Natural killer cell (primary cell): Measurements from ENCODE around the gene COL1A2. TPM values are rescaled to one million over a fixed set of nuclear protein-coding genes. Genes with fewer than 3 reads are reported as not detected.

Source experiments
- ATAC-seq, 3 donors: fragments of 150-1000 bp in 2 of 3; fragments of 200-7000 bp in 1 of 3; cut with Tn5 transposase; 1 replicate in 1 of 3; 2 replicates in 2 of 3; pipeline ENCODE4 v1.10.0; 2021; ENCODE audit warnings: mild to moderate bottlenecking in 2 of 3, moderate library complexity in 2 of 3
- DNase-seq, 2 donors: peaks; one replicate each; pipeline versions ENCODE4 v3.0.0 to v3.0.0-alpha.2; 2013 to 2021; ENCODE audit warnings: mixed read lengths in 1 of 2
- H3K27ac ChIP-seq: one replicate; pipeline ENCODE4 v1.5.1; 2013; ENCODE audit warnings: mild to moderate bottlenecking, low read length
- H3K27me3 ChIP-seq: one replicate; pipeline ENCODE4 v1.6.1; 2013; ENCODE audit warnings: low read length; ENCODE audit not compliant: control insufficient read depth, insufficient read depth
- H3K36me3 ChIP-seq: one replicate; pipeline ENCODE4 v1.6.1; 2013; ENCODE audit warnings: low read length; ENCODE audit not compliant: control insufficient read depth, insufficient read depth
- H3K4me1 ChIP-seq: one replicate; pipeline ENCODE4 v1.6.1; 2013; ENCODE audit warnings: low read length; ENCODE audit not compliant: control insufficient read depth, insufficient read depth
- H3K4me3 ChIP-seq: one replicate; pipeline ENCODE4 v1.5.1; 2013; ENCODE audit warnings: low read length
- H3K9me3 ChIP-seq: one replicate; pipeline ENCODE4 v1.6.1; 2013; ENCODE audit warnings: low read length; ENCODE audit not compliant: control insufficient read depth, insufficient read depth
- H3K27ac Mint-ChIP-seq, 2 donors: one replicate each; pipeline ENCODE4 v1.8.0; 2022; ENCODE audit warnings: mild to moderate bottlenecking in 2 of 2, mixed read lengths in 2 of 2, moderate library complexity in 1 of 2
- H3K27me3 Mint-ChIP-seq, 2 donors: one replicate each; pipeline ENCODE4 v1.8.0; 2022; ENCODE audit warnings: low read depth in 2 of 2, mixed read lengths in 2 of 2
- H3K36me3 Mint-ChIP-seq: one replicate; pipeline ENCODE4 v1.8.0; 2022; ENCODE audit warnings: mixed read lengths
- H3K4me1 Mint-ChIP-seq, 2 donors: one replicate each; pipeline ENCODE4 v1.8.0; 2022; ENCODE audit warnings: mixed read lengths in 2 of 2
- H3K4me3 Mint-ChIP-seq: one replicate; pipeline ENCODE4 v1.8.0; 2022; ENCODE audit warnings: mild to moderate bottlenecking, moderate library complexity, mixed read lengths
- H3K9me3 Mint-ChIP-seq, 2 donors: one replicate each; pipeline ENCODE4 v1.8.0; 2022; ENCODE audit warnings: mixed read lengths in 2 of 2
- WGBS: methylation state at CpG from one replicate; pipeline ENCODE4 v1.1.7; 2013; ENCODE audit warnings: missing lambda C conversion rate; ENCODE audit not compliant: insufficient coverage; 5-methylcytosine and 5-hydroxymethylcytosine counted together
- intact Hi-C: fragments of 100-400 bp; cut with micrococcal nuclease; formaldehyde crosslinking; loops from one replicate; pipeline ENCODE4 v1.14.2; 2022
- total RNA-seq, 4 donors: library from RNA; stranded (reverse); fragments of 120-200 nt in 1 of 4; gene quantifications; one replicate each; pipeline versions ENCODE4 v1.2.3 to v1.2.4, GENCODE V29; 2013 to 2022
- TF ChIP-seq, protein P1 (sequence below): fragments of 200-600 bp; IDR thresholded peaks from one replicate; pipeline ENCODE4 v1.8.0; 2022; ENCODE audit warnings: antibody characterized with exemption

The COL1A2 gene
- total RNA-seq, 3 donors from 2014 or later (not counting 1 experiment from before 2014, with no cell fraction given), result not detected

DNA sequence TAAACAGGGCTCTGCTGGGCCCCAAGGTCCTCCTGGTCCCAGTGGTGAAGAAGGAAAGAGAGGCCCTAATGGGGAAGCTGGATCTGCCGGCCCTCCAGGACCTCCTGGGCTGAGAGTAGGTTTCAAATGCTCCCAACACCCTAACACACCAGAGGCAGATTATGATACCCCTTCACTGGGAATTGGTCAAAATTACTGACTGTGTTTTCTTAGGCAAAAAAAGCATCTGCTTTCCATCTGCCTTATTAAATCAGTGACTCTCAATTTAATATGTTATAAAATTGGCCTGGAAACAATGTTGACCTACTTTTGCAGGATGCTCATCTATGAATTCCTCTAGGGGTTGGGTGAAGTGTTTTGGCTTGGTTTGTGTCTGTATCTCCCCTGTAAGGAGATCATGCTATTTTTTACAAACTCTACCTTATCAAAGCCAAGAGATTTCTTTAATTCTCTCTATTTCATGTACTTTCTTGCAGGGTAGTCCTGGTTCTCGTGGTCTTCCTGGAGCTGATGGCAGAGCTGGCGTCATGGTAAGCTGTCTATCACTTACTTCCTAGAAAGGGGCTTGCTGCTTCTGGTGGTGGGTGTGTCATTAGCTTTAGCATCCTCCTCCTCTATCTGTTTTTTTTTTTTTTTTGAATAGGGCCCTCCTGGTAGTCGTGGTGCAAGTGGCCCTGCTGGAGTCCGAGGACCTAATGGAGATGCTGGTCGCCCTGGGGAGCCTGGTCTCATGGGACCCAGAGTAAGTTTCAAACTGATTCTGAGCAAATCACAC, 15.9 kb downstream of the COL1A2 start:
- no peak for ATAC-seq
- TF ChIP-seq, protein P1, sequence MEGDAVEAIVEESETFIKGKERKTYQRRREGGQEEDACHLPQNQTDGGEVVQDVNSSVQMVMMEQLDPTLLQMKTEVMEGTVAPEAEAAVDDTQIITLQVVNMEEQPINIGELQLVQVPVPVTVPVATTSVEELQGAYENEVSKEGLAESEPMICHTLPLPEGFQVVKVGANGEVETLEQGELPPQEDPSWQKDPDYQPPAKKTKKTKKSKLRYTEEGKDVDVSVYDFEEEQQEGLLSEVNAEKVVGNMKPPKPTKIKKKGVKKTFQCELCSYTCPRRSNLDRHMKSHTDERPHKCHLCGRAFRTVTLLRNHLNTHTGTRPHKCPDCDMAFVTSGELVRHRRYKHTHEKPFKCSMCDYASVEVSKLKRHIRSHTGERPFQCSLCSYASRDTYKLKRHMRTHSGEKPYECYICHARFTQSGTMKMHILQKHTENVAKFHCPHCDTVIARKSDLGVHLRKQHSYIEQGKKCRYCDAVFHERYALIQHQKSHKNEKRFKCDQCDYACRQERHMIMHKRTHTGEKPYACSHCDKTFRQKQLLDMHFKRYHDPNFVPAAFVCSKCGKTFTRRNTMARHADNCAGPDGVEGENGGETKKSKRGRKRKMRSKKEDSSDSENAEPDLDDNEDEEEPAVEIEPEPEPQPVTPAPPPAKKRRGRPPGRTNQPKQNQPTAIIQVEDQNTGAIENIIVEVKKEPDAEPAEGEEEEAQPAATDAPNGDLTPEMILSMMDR, result no peak
- no peaks in the 10 kb centered on the region for H3K36me3 Mint-ChIP-seq

DNA sequence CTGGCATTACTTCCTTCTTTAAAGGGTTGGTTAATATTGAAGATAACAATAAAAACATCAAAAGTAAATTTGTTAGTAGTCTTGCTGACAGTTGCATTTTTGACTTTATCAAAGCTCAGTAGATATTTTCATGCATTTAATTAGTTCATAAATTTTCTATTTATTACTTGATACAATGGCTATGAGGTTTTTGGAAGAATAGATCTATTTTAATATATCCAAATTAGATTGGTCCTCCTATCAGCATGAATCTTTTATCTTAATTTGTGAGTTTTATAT, 16.4 kb downstream of the COL1A2 start:
- no peaks in the 10 kb centered on the region for H3K4me1 ChIP-seq
- no peaks in the 10 kb centered on the region for H3K36me3 ChIP-seq
- H3K4me3 ChIP-seq, result no peak overlapping the region
- Mint-ChIP-seq H3K27me3 (peaks cover 3 to 6% of the 10 kb centered on the region in 2 donors), H3K36me3 (no peaks in the 10 kb centered on the region), H3K4me1 (no peaks in the 10 kb centered on the region), H3K4me3 (no peak overlapping the region), H3K9me3 (no peaks in the 10 kb centered on the region), H3K27ac (no peak overlapping the region)
- TF ChIP-seq, protein P1, result no peak
- intact Hi-C loops, result no loop called here
- no peaks in the 10 kb centered on the region for H3K9me3 ChIP-seq
- no peak overlapping the region for H3K27ac ChIP-seq
- DNase-seq, result no peak
- ATAC-seq, result no peak
- no peaks in the 10 kb centered on the region for H3K27me3 ChIP-seq

More for the DNA sequence above, 15.9 kb downstream of the COL1A2 start:
- H3K36me3 ChIP-seq, result no peaks in the 10 kb centered on the region
- H3K27me3 Mint-ChIP-seq, result peaks cover 3 to 12% of the 10 kb centered on the region in 2 donors
- H3K9me3 ChIP-seq, result no peaks in the 10 kb centered on the region
- H3K4me3 Mint-ChIP-seq, result no peak overlapping the region
- H3K4me3 ChIP-seq, result no peak overlapping the region
- no peak overlapping the region for H3K27ac ChIP-seq
- WGBS, result 72% methylated on average over 4 of the region's 6 CpGs
- H3K27ac Mint-ChIP-seq, result no peak overlapping the region
- no peaks in the 10 kb centered on the region for H3K4me1 ChIP-seq
- H3K27me3 ChIP-seq, result no peaks in the 10 kb centered on the region
- H3K4me1 Mint-ChIP-seq, result no peaks in the 10 kb centered on the region
- DNase-seq, result no peak
- no peaks in the 10 kb centered on the region for H3K9me3 Mint-ChIP-seq
- intact Hi-C loops, result no loop called here

DNA sequence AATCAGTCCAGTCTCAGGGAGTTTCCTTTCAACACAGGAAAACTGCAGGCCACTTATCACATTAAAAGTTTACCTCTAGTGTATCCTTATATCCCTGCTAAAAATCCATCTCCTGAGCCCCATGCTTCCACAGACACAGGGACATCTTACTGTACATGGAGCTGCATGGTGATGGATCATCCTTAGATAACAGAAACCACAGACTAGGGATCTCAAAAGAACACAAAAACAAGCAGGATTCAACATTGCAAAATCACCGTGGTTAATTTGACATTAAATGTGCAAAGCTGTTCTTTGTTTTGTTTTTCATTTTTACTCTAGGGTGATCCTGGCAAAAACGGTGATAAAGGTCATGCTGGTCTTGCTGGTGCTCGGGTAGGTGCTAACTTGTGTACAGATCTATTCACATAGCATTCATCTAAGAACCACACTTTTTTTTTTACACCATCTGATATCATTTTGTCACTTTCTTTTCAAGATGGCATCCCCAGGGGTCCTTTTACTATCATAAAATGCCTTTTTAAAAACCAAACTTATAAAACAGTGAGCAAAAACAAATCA, 18.1 kb downstream of the COL1A2 start:
- DNase-seq (no peak), ATAC-seq (no peak)
- H3K27ac ChIP-seq, result no peak overlapping the region
- H3K4me3 ChIP-seq, result no peak overlapping the region
- no peaks in the 10 kb centered on the region for H3K36me3 Mint-ChIP-seq
- no peaks in the 10 kb centered on the region for H3K27me3 ChIP-seq
- H3K36me3 ChIP-seq, result no peaks in the 10 kb centered on the region
- no peak overlapping the region for H3K4me3 Mint-ChIP-seq
- intact Hi-C loops, result no loop called here
- WGBS, result 65% methylated on average over 3 of the region's 3 CpGs
- TF ChIP-seq, protein P1, result no peak
- no peaks in the 10 kb centered on the region for H3K9me3 Mint-ChIP-seq
- H3K27me3 Mint-ChIP-seq, result peaks cover 6 to 13% of the 10 kb centered on the region in 2 donors
- no peaks in the 10 kb centered on the region for H3K9me3 ChIP-seq
- no peaks in the 10 kb centered on the region for H3K4me1 ChIP-seq
- H3K4me1 Mint-ChIP-seq, result no peaks in the 10 kb centered on the region
- H3K27ac Mint-ChIP-seq, result no peak overlapping the region

DNA sequence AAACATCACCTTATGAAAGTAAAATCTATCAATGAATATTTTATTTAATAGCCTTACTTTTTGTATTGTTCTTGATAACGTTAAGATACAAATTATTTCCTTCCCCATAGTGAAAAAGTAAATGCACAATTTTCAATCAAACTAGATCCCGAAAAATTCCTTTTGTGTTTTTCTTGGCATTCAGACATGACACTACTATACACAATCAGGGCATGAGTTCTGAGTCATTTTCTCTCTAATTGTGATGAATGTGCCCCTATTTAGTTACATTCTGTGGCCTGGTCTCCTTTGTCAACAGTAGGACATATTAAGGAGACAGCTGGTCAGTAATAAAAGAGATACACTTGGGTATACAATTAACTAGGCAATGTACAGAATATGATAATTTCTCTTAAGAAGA, 19.8 kb downstream of the COL1A2 start:
- 89% methylated on average over 2 of the region's 2 CpGs for WGBS
- DNase-seq (no peak), ATAC-seq (no peak)
- Histone ChIP-seq H3K4me3 (no peak overlapping the region), H3K27ac (no peak overlapping the region), H3K27me3 (no peaks in the 10 kb centered on the region), H3K9me3 (no peaks in the 10 kb centered on the region), H3K36me3 (no peaks in the 10 kb centered on the region), H3K4me1 (no peaks in the 10 kb centered on the region)
- Mint-ChIP-seq H3K9me3 (no peaks in the 10 kb centered on the region), H3K27ac (no peak overlapping the region), H3K4me1 (no peaks in the 10 kb centered on the region), H3K4me3 (no peak overlapping the region), H3K27me3 (peaks cover 6 to 13% of the 10 kb centered on the region in 2 donors), H3K36me3 (no peaks in the 10 kb centered on the region)
- TF ChIP-seq, protein P1, result no peak
- intact Hi-C loops, result no loop called here
